ENCODE data around the gene BRF1. TPM values are rescaled to one million over a fixed set of nuclear protein-coding genes. Genes with fewer than 3 reads are reported as not detected.

Gene BRF1
- total and polyA plus RNA-seq, 2 donors (not counting 1 experiment from before 2014, with no cell fraction given), result 7.4 to 33.4 TPM

- TF ChIP-seq CTCF (conservative IDR thresholded peaks at IDR 0.05 in 1 of 2, IDR thresholded peaks at IDR 0.05 in 1 of 2; ENCODE audit: low read depth in 1 of 2, low read length in 2 of 2), result no peak
- no peak for TF ChIP-seq EZH2 (IDR thresholded peaks at IDR 0.05; ENCODE audit: low read length, missing control alignments)
- no peak for DNase-seq (ENCODE audit: low read depth in 2 of 2)
- H3K4me1 ChIP-seq (ENCODE audit: control insufficient read depth, extremely low read depth, insufficient read depth, low read length), result no peaks in the 10 kb centered on the region
- no peaks in the 10 kb centered on the region for H3K79me2 ChIP-seq (ENCODE audit: control insufficient read depth, insufficient read depth, low read length)
- no peaks in the 10 kb centered on the region for H3K36me3 ChIP-seq (ENCODE audit: control insufficient read depth, insufficient read depth, low read length)
- no peak overlapping the region for H3K4me3 ChIP-seq (replicated peaks in 1 of 4; ENCODE audit: control extremely low read depth in 1 of 4, insufficient read depth in 1 of 4, low read depth in 3 of 4, low read length in 4 of 4)
- no peak overlapping the region for H3K9ac ChIP-seq (ENCODE audit: insufficient read depth, low read length)
- no peak overlapping the region for H3K27ac ChIP-seq (ENCODE audit: insufficient read depth, low read length)
- no peak overlapping the region for H2AFZ ChIP-seq (ENCODE audit: low read length)
- peaks cover 4% of the 10 kb centered on the region for H3K27me3 ChIP-seq (ENCODE audit: control insufficient read depth, insufficient read depth, low read length)
- no peak overlapping the region for H3K4me2 ChIP-seq (ENCODE audit: extremely low read depth, insufficient read depth, low read length)
- H3K9me3 ChIP-seq (ENCODE audit: control insufficient read depth, insufficient read depth, low read depth, low read length), result no peaks in the 10 kb centered on the region
- H4K20me1 ChIP-seq (ENCODE audit: control insufficient read depth, extremely low read depth, insufficient read depth, low read length), result no peaks in the 10 kb centered on the region
Measured at GRCh38 chr14:105161964-105162668, 138.7 kb downstream of the BRF1 start.

GRCh38 chr14:105161309-105161708 is 139.5 kb downstream of the BRF1 start:
- Histone ChIP-seq H3K4me3 (replicated peaks in 1 of 4; ENCODE audit: control extremely low read depth in 1 of 4, insufficient read depth in 1 of 4, low read depth in 3 of 4, low read length in 4 of 4) (no peak overlapping the region), H2AFZ (ENCODE audit: low read length) (no peak overlapping the region), H3K79me2 (ENCODE audit: control insufficient read depth, insufficient read depth, low read length) (no peaks in the 10 kb centered on the region), H4K20me1 (ENCODE audit: control insufficient read depth, extremely low read depth, insufficient read depth, low read length) (no peaks in the 10 kb centered on the region), H3K4me2 (ENCODE audit: extremely low read depth, insufficient read depth, low read length) (no peak overlapping the region), H3K27me3 (ENCODE audit: control insufficient read depth, insufficient read depth, low read length) (no peaks in the 10 kb centered on the region), H3K4me1 (ENCODE audit: control insufficient read depth, extremely low read depth, insufficient read depth, low read length) (no peaks in the 10 kb centered on the region), H3K9me3 (ENCODE audit: control insufficient read depth, insufficient read depth, low read depth, low read length) (no peaks in the 10 kb centered on the region), H3K9ac (ENCODE audit: insufficient read depth, low read length) (no peak overlapping the region), H3K27ac (ENCODE audit: insufficient read depth, low read length) (no peak overlapping the region), H3K36me3 (ENCODE audit: control insufficient read depth, insufficient read depth, low read length) (no peaks in the 10 kb centered on the region)
- no peak for DNase-seq (ENCODE audit: low read depth in 2 of 2)
- TF ChIP-seq CTCF (conservative IDR thresholded peaks at IDR 0.05 in 1 of 2, IDR thresholded peaks at IDR 0.05 in 1 of 2; ENCODE audit: low read depth in 1 of 2, low read length in 2 of 2), result no peak
- no peak for TF ChIP-seq EZH2 (IDR thresholded peaks at IDR 0.05; ENCODE audit: low read length, missing control alignments)

- no peak overlapping the region for H2AFZ ChIP-seq (ENCODE audit: low read length)
- H3K79me2 ChIP-seq (ENCODE audit: control insufficient read depth, insufficient read depth, low read length), result no peaks in the 10 kb centered on the region
- H3K27me3 ChIP-seq (ENCODE audit: control insufficient read depth, insufficient read depth, low read length), result no peaks in the 10 kb centered on the region
- no peak overlapping the region for H3K4me2 ChIP-seq (ENCODE audit: extremely low read depth, insufficient read depth, low read length)
- TF ChIP-seq CTCF (conservative IDR thresholded peaks at IDR 0.05 in 1 of 2, IDR thresholded peaks at IDR 0.05 in 1 of 2; ENCODE audit: low read depth in 1 of 2, low read length in 2 of 2) (no peak), EZH2 (IDR thresholded peaks at IDR 0.05; ENCODE audit: low read length, missing control alignments) (no peak)
- no peak for DNase-seq (ENCODE audit: low read depth in 2 of 2)
- no peaks in the 10 kb centered on the region for H4K20me1 ChIP-seq (ENCODE audit: control insufficient read depth, extremely low read depth, insufficient read depth, low read length)
- no peak overlapping the region for H3K4me3 ChIP-seq (replicated peaks in 1 of 4; ENCODE audit: control extremely low read depth in 1 of 4, insufficient read depth in 1 of 4, low read depth in 3 of 4, low read length in 4 of 4)
- H3K36me3 ChIP-seq (ENCODE audit: control insufficient read depth, insufficient read depth, low read length), result no peaks in the 10 kb centered on the region
- no peaks in the 10 kb centered on the region for H3K9me3 ChIP-seq (ENCODE audit: control insufficient read depth, insufficient read depth, low read depth, low read length)
- H3K4me1 ChIP-seq (ENCODE audit: control insufficient read depth, extremely low read depth, insufficient read depth, low read length), result no peaks in the 10 kb centered on the region
- H3K27ac ChIP-seq (ENCODE audit: insufficient read depth, low read length), result no peak overlapping the region
- no peak overlapping the region for H3K9ac ChIP-seq (ENCODE audit: insufficient read depth, low read length)
Measured at GRCh38 chr14:105160776-105161175, 140.0 kb downstream of the BRF1 start.

Data from fibroblast of lung (primary cell).